ENCODE measurements around the gene AOC1.

AOC1 gene

GRCh38 chr7:150900675-150901074, 48.4 kb downstream of the AOC1 start:
- TF ChIP-seq ZNF8 (CRISPR knock-in tag; IDR thresholded peaks at IDR 0.05), result no peak
- no peak for TF ChIP-seq ZFP3 (CRISPR knock-in tag; IDR thresholded peaks at IDR 0.05)
- TF ChIP-seq CSRNP3 (CRISPR knock-in tag; IDR thresholded peaks at IDR 0.05), result no peak
- TF ChIP-seq CSDC2 (CRISPR knock-in tag; IDR thresholded peaks at IDR 0.05), result no peak
- no peak for TF ChIP-seq PATZ1 (CRISPR knock-in tag; IDR thresholded peaks at IDR 0.05; ENCODE audit: borderline replicate concordance)
- TF ChIP-seq POU6F1 (CRISPR knock-in tag; IDR thresholded peaks at IDR 0.05; ENCODE audit: borderline replicate concordance, low read depth), result no peak
- TF ChIP-seq CREB5 (CRISPR knock-in tag; IDR thresholded peaks at IDR 0.05; ENCODE audit: low read depth), result no peak
- TF ChIP-seq ZNF565 (CRISPR knock-in tag; conservative IDR thresholded peaks at IDR 0.05; ENCODE audit: low read depth), result no peak
- TF ChIP-seq GLIS3 (CRISPR knock-in tag; IDR thresholded peaks at IDR 0.05), result no peak
- no peak for TF ChIP-seq ZFP30 (CRISPR knock-in tag; IDR thresholded peaks at IDR 0.05)
- no peak for TF ChIP-seq SNAI2 (CRISPR knock-in tag; IDR thresholded peaks at IDR 0.05)
- TF ChIP-seq TSHZ2 (CRISPR knock-in tag; IDR thresholded peaks at IDR 0.05), result no peak
- no peak for TF ChIP-seq TOX (CRISPR knock-in tag; IDR thresholded peaks at IDR 0.05; ENCODE audit: borderline replicate concordance)
- no peak for TF ChIP-seq ARNTL (CRISPR knock-in tag; IDR thresholded peaks at IDR 0.05; ENCODE audit: borderline replicate concordance, low read depth)
- no peak for TF ChIP-seq BACH2 (CRISPR knock-in tag; IDR thresholded peaks at IDR 0.05; ENCODE audit: borderline replicate concordance)
- no peak for TF ChIP-seq ZC3H10 (CRISPR knock-in tag; IDR thresholded peaks at IDR 0.05)
- TF ChIP-seq OSR1 (CRISPR knock-in tag; IDR thresholded peaks at IDR 0.05), result no peak
- TF ChIP-seq ISL1 (CRISPR knock-in tag; IDR thresholded peaks at IDR 0.05), result no peak
- no peak for TF ChIP-seq PPARA (CRISPR knock-in tag; IDR thresholded peaks at IDR 0.05; ENCODE audit: borderline replicate concordance)
- no peak for ATAC-seq

- no peak for ATAC-seq
- TF ChIP-seq TSHZ2 (CRISPR knock-in tag; IDR thresholded peaks at IDR 0.05) (no peak), PATZ1 (CRISPR knock-in tag; IDR thresholded peaks at IDR 0.05; ENCODE audit: borderline replicate concordance) (no peak), ARNTL (CRISPR knock-in tag; IDR thresholded peaks at IDR 0.05; ENCODE audit: borderline replicate concordance, low read depth) (no peak), OSR1 (CRISPR knock-in tag; IDR thresholded peaks at IDR 0.05) (no peak), ZNF70 (CRISPR knock-in tag; IDR thresholded peaks at IDR 0.05) (no peak), ZFP3 (CRISPR knock-in tag; IDR thresholded peaks at IDR 0.05) (no peak), CSRNP3 (CRISPR knock-in tag; IDR thresholded peaks at IDR 0.05) (no peak), BACH2 (CRISPR knock-in tag; IDR thresholded peaks at IDR 0.05; ENCODE audit: borderline replicate concordance) (no peak), TOX (CRISPR knock-in tag; IDR thresholded peaks at IDR 0.05; ENCODE audit: borderline replicate concordance) (no peak), CSDC2 (CRISPR knock-in tag; IDR thresholded peaks at IDR 0.05) (no peak), ZNF8 (CRISPR knock-in tag; IDR thresholded peaks at IDR 0.05) (no peak), ZFP30 (CRISPR knock-in tag; IDR thresholded peaks at IDR 0.05) (no peak), GLIS3 (CRISPR knock-in tag; IDR thresholded peaks at IDR 0.05) (no peak), SNAI2 (CRISPR knock-in tag; IDR thresholded peaks at IDR 0.05) (no peak)
Observed at GRCh38 chr7:150901160-150902035, 49.1 kb downstream of the AOC1 start.
